ENCODE results near the gene NLRP5.
"Not testable (repeated sequence)": the region's sequence is repeated elsewhere in the genome, so short reads cannot be mapped to it uniquely, and the experiment has no call there.

The NLRP5 gene

DNA sequence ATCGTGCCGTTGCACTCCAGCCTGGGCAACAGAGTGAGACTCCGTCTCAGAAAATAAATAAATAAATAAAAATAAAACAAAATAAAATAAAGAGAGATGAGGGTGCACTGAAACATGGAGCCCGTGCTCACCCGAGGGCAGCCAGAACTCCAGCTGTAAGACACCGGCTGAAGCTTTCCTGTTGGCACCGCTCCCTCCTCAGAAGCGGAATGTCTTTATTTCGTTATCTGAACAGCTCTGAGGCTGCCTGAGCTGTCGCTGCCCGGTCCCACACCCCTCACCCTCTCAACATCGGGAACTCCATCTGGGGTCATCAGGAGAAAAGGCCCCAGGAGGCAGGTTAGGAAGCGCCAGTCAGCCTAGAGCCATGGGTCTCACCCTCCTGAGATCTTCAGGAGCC, 110.1 kb downstream of the NLRP5 start:
- H3K36me3 ChIP-seq = peaks cover 99% of the 10 kb centered on the region
- H3K9ac ChIP-seq = no peak overlapping the region
- no peak for TF ChIP-seq Cebpa-rat (IDR thresholded peaks at IDR 0.05)
- peaks cover 36% of the 10 kb centered on the region for H3K4me1 ChIP-seq
- H3K9me3 ChIP-seq = peaks cover 34% of the 10 kb centered on the region
- no peaks in the 10 kb centered on the region for H3K27me3 ChIP-seq
- no peak overlapping the region for H3K4me3 ChIP-seq
- H3K27ac ChIP-seq = no peak overlapping the region
- no peak overlapping the region for H3K4me2 ChIP-seq
- H4K20me1 ChIP-seq = peaks cover 70% of the 10 kb centered on the region

DNA sequence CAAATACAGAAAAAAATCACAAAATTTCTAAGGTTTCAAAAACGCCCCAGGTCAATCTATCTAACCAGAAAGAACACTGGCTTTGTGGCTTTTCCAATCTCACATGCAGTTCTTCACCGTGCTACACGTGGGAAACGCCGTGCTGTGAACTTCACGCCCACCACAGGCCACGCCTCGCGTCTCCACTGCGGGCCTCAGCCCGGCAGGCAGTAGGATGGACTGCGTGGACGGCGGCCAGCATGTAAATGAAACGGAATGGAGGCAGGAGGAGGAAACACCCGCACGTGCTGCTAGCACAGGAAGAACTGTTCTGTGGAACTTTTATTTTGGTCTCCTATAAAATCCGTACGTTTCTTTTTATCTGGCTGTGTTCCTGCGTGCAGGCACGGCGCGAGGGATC, 110.7 kb downstream of the NLRP5 start:
- peaks cover 99% of the 10 kb centered on the region for H3K36me3 ChIP-seq
- H3K27ac ChIP-seq = peak overlapping the region; percentile 25
- no peaks in the 10 kb centered on the region for H3K27me3 ChIP-seq
- 0 out of 2 replicates have a peak overlapping the region, but pooled peaks have one; percentile 59 for H3K9ac ChIP-seq
- no peak for TF ChIP-seq Cebpa-rat (IDR thresholded peaks at IDR 0.05)
- no peak overlapping the region for H3K4me3 ChIP-seq
- peaks cover 34% of the 10 kb centered on the region for H3K9me3 ChIP-seq
- peaks cover 36% of the 10 kb centered on the region for H3K4me1 ChIP-seq
- peak overlapping the region; percentile 50 for H3K4me2 ChIP-seq
- peaks cover 70% of the 10 kb centered on the region for H4K20me1 ChIP-seq

GRCh38 chr19:56097776-56098175, 111.2 kb downstream of the NLRP5 start:
- Histone ChIP-seq H3K36me3 (peaks cover 99% of the 10 kb centered on the region), H3K27me3 (no peaks in the 10 kb centered on the region), H4K20me1 (peaks cover 70% of the 10 kb centered on the region), H3K4me2 (peak overlapping the region; percentile 50), H3K9ac (peak overlapping the region; percentile 59; the same call in 1 of the 2 replicates), H3K4me3 (no peak overlapping the region), H3K9me3 (peaks cover 29% of the 10 kb centered on the region), H3K27ac (peak overlapping the region; percentile 25), H3K4me1 (peaks cover 36% of the 10 kb centered on the region)
- no peak for TF ChIP-seq Cebpa-rat (IDR thresholded peaks at IDR 0.05)

DNA sequence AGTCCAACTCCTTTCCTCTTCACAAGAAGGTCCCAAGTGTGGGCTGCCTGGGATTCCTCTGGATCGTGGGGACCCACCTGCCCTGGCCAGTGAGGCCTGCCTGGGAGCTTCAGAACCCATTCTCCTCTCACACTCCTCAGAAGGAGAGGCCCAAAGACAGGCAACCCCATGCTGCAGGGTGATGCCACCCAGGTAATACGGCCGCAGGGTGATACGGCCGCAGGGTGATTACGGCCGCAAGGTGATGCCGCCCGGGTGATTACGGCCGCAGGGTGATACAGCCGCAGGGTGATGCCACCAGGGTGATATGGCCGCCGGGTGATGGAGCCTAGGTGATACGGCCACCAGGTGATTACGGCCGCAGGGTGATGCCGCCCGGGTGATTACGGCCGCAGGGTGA, 111.7 kb downstream of the NLRP5 start:
- Histone ChIP-seq H3K27ac (peak overlapping the region; percentile 25), H3K4me2 (peak overlapping the region; percentile 50), H3K36me3 (peaks cover 94% of the 10 kb centered on the region), H3K9me3 (peaks cover 24% of the 10 kb centered on the region), H4K20me1 (peaks cover 70% of the 10 kb centered on the region), H3K4me1 (peaks cover 39% of the 10 kb centered on the region), H3K9ac (0 out of 2 replicates have a peak overlapping the region, but pooled peaks have one; percentile 59)
- H3K27me3 ChIP-seq, H3K4me3 ChIP-seq: not testable (repeated sequence)

DNA sequence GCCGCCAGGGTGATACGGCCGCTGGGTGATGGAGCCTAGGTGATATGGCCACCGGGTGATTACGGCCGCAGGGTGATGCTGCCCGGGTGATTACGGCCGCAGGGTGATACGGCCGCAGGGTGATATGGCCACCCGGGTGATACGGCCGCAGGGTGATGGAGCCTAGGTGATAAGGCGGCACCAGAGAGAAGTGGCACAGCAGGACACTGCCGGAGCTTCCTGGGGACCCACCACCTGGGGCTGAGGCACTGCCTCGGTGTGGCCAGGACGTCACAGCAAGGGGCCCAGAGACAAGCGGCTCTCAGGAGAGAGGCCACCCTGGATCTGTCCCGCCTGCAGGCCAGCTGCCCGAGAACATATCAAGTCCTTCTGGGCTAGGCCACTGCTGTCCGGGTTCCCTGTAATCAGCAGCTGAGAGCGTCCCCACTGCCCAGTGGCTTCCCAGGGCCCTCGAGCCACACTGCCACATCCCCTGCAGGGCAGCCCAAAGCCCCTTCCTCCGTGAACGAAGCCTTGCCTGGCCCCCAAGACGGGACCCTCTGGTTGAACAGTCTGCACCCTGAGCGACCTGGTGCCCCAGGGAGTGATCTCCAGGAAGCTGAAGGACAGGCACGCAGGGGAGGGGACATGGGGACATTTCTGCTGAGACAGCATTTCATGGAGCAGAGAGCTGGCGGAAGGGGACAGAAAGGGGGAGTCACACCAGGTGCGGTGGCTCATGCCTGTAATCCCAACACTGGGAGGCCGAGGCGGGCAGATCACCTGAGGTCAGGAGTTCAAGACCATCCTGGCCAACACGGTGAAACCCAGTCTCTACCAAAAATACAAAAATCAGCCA, 112.4 kb downstream of the NLRP5 start:
- Histone ChIP-seq H4K20me1 (peaks cover 70% of the 10 kb centered on the region), H3K4me3 (no peak overlapping the region), H3K4me1 (peaks cover 44% of the 10 kb centered on the region), H3K36me3 (peaks cover 87% of the 10 kb centered on the region), H3K9me3 (peaks cover 17% of the 10 kb centered on the region), H3K9ac (no peak overlapping the region), H3K27me3 (no peaks in the 10 kb centered on the region), H3K4me2 (no peak overlapping the region), H3K27ac (no peak overlapping the region)
- TF ChIP-seq Cebpa-rat (IDR thresholded peaks at IDR 0.05) = no peak

DNA sequence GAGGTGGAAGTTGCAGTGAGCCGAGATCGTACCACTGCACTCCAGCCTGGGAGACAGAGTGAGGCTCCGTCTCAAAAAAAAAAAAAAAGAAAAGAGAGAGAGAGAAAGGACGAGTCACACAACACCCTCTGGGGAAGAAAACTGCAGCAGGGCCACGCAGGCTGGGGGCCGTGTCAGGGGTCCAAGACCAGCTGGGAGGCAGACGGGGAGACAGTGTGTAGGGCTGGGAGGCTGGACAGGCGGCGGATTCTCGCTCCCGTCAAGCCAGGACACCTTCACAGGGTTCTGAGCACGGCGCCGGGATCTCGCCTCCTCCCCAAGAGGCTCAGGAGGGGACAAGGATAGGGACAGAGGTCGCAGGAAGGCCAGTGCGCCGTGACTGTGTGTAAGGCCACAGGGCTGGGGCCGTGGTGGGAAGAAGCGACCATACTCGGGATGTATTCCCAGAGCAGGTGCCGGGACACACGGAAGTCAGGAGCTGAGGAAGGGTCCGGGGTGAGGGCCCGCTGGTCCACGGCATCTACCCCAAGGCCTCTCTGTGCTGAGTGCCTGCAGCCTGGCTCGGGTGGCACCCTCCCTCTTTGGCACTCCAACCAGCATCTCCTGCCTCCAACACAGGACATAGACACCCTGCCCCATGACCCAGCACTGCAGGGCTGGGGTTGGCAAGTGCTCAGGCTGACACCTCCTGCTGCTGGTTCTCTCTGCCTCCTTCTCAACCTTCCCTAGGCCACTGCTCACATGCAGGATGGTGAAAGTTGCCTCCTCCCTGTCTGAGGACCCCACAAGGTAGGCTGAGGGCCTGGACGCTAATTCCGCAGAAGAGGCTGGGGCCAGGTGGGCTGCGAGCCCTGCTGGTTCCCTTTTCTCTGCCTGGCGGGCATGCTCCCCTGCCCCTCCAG, 113.3 kb downstream of the NLRP5 start:
- H3K27me3 ChIP-seq = no peaks in the 10 kb centered on the region
- H3K36me3 ChIP-seq = peaks cover 78% of the 10 kb centered on the region
- peaks cover 78% of the 10 kb centered on the region for H4K20me1 ChIP-seq
- H3K4me2 ChIP-seq = no peak overlapping the region
- no peak overlapping the region for H3K27ac ChIP-seq
- H3K4me1 ChIP-seq = peaks cover 51% of the 10 kb centered on the region
- no peak overlapping the region for H3K4me3 ChIP-seq
- no peak overlapping the region for H3K9ac ChIP-seq
- TF ChIP-seq Cebpa-rat (IDR thresholded peaks at IDR 0.05) = no peak
- H3K9me3 ChIP-seq = peaks cover 8% of the 10 kb centered on the region; the same call in 1 of the 2 replicates

GRCh38 chr19:56101095-56101494, 114.5 kb downstream of the NLRP5 start:
- Histone ChIP-seq H3K4me1 (peaks cover 63% of the 10 kb centered on the region), H4K20me1 (peaks cover 83% of the 10 kb centered on the region), H3K27me3 (no peaks in the 10 kb centered on the region), H3K9me3 (peaks cover 4% of the 10 kb centered on the region; the same call in 1 of the 2 replicates), H3K27ac (no peak overlapping the region), H3K9ac (no peak overlapping the region), H3K4me2 (no peak overlapping the region), H3K36me3 (peaks cover 66% of the 10 kb centered on the region), H3K4me3 (no peak overlapping the region)
- no peak for TF ChIP-seq Cebpa-rat (IDR thresholded peaks at IDR 0.05)

DNA sequence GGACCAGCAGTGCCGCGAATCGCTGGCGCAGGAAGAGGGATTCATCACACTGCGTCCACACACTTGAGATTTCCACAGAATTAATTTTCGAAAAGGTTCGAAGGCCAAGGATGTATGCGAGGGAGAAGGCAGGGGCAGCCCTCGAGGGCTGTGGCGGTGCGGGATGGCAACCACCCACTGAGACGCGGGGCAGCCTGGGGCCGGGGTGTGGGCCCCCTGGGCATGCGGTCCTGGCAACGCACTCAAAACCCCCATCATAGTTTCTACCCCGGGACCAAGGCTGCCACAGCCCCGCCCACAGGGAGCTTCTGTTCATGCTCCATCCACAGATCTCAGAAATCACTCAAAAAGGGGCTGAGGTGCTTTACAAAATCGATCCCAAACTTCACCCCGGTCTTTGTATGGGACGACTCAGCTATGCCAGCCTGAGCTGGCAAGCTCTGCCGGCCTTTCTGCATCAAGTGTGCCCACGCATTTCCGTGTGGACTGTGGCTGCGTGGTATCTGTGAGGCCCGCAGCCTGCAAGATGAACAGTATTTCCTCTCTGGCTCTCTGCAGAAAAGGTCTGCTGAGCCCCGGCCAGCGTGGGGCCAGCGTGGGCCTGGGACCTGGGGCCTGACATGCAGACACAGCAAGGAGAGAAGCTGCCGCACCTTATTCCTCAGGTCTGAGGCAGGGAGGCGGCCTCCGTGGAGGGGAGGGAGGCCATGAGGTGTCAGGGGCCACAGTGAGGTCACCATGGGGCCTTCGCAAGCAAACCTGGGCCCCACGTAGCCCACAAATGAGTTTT, 115.4 kb downstream of the NLRP5 start:
- peak overlapping the region; percentile 90 for H3K4me2 ChIP-seq
- peaks cover 58% of the 10 kb centered on the region for H3K36me3 ChIP-seq
- no peaks in the 10 kb centered on the region for H3K27me3 ChIP-seq
- peak overlapping the region; percentile 73; the same call in 1 of the 2 replicates for H3K9ac ChIP-seq
- H3K27ac ChIP-seq = peak overlapping the region; percentile 77
- TF ChIP-seq Cebpa-rat (IDR thresholded peaks at IDR 0.05) = no peak
- H3K9me3 ChIP-seq = peaks cover 4% of the 10 kb centered on the region; the same call in 1 of the 2 replicates
- H4K20me1 ChIP-seq = peaks cover 82% of the 10 kb centered on the region
- no peak overlapping the region for H3K4me3 ChIP-seq
- peaks cover 71% of the 10 kb centered on the region for H3K4me1 ChIP-seq

DNA sequence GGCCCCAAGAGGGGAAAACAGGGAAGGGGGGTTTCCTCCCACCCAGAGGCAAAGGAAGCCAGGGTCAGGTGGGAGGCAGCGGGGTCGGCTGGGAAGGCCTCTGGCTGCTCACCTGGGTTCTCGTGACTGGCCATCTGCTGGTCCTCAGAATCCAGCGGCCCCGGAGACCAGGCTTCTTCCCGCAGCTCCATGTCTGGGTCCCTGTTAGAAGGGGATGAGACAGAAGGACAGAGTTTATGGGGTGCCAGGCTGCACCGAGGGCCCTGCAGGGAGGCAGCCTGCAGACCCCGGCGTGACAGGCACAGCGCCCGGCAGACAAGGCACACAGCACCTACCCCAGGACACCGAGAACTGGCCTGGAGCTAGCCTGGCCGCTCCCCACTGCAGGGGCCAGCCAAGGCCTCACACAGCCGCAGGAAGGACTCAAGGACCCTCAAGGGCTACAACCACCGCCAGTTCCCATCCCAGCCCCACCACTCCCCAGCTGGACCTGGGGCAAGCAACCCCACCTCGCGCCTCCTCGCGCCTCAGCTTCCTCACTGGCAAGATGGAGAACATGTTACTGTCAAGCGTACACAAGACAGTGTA, 116.5 kb downstream of the NLRP5 start:
- Histone ChIP-seq H3K9ac (peak overlapping the region; percentile 73), H3K4me1 (peaks cover 71% of the 10 kb centered on the region), H3K36me3 (peaks cover 46% of the 10 kb centered on the region), H4K20me1 (peaks cover 74% of the 10 kb centered on the region), H3K27ac (peak overlapping the region; percentile 77), H3K4me2 (peak overlapping the region; percentile 90), H3K27me3 (no peaks in the 10 kb centered on the region), H3K4me3 (peak overlapping the region; percentile 7; the same call in 1 of the 2 replicates), H3K9me3 (peaks cover 4% of the 10 kb centered on the region; the same call in 1 of the 2 replicates)
- TF ChIP-seq Cebpa-rat (IDR thresholded peaks at IDR 0.05) = no peak
